Right ventricle myocardium inferior (tissue), 1 donor: Measurements from ENCODE around the gene NOP53. TPM values are rescaled to one million over a fixed set of nuclear protein-coding genes. Genes with fewer than 3 reads are reported as not detected.

Experiments
- ATAC-seq: fragments of 200-7000 bp; cut with Tn5 transposase; one replicate; pipeline ENCODE4 v1.9.1; 2020; ENCODE audit warnings: mild to moderate bottlenecking, moderate library complexity
- DNase-seq: peaks from one replicate; pipeline ENCODE4 v3.0.0; 2021; ENCODE audit errors: missing footprints
- intact Hi-C: fragments of 100-400 bp; cut with DNase I; formaldehyde crosslinking; loops from one replicate; pipeline ENCODE4 v1.11.0; 2022
- long read RNA-seq: library from polyadenylated mRNA; unstranded; transcript quantifications from one replicate; pipeline ENCODE4 v2.0.0, GENCODE V29; 2021
- total RNA-seq: library from RNA; stranded (reverse); fragmentation: NEBNext Ultra II Directional; extraction: Animal tissue kit (Norgen Biotek cat#: 25700); gene quantifications from one replicate; pipeline ENCODE4 v1.2.1, GENCODE V29; 2021
- donor health status: DM: no; HTN: yes; CAD: no; lungs with severe emphysema.

NOP53 gene
- total RNA-seq: 172 TPM
- long read RNA-seq, transcript NOP53-206 (2 exons, 265 nt): minor isoform, 31 of 199 reads
- long read RNA-seq, transcript NOP53-201 (13 exons, 1,528 nt): major isoform, 149 of 199 reads
- long read RNA-seq, partial matches to known transcripts: 18 of 199 reads
- long read RNA-seq, other reads (novel, unspliced or antisense): 1 of 199 reads

DNA sequence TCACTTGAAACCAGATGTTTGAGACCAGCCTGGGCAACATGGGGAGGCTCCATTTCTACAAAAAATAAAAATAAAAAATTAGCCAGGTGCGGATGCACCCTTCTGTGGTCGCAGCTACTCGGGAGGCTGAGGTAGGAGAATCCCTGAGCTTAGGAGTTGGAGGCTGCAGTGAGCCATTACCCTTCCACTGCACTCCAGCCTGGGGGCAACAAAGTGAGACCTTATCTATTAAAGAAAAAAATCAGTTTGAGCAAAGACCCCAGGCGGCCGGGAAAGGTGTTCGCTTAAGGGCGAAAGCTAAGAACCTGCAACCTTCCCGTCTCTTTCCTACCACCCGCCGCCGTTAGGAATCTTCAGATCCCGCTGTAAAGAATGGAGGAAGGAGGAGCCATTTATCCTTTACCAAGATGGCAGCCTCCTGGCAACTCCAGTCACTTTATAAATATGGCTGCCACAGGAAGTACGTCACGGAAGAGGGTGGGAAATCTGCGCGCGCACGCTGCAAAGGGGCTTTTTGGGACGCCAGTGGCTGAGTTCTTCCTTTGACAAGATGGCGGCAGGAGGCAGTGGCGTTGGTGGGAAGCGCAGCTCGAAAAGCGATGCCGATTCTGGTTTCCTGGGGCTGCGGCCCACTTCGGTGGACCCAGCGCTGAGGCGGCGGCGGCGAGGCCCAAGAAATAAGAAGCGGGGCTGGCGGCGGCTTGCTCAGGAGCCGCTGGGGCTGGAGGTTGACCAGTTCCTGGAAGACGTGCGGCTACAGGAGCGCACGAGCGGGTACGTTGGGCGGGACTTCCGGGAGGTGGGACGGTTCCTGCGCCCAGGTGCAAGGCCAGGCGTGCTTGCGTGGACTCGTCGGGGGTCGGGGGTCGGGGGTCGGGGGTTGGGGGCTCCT, at the start of gene NOP53:
TSS of gene NOP53 (plus strand) at position 537 of the 892 bp plus-strand sequence. CDS start at position 551, 14 bp downstream.
- ATAC-seq (peak; percentile 62), DNase-seq (peak; percentile 98)
- intact Hi-C loops: loop anchor here (5.0 kb wide), 1 partner anchor 37 kb away; no protein-coding TSS in a partner anchor

DNA sequence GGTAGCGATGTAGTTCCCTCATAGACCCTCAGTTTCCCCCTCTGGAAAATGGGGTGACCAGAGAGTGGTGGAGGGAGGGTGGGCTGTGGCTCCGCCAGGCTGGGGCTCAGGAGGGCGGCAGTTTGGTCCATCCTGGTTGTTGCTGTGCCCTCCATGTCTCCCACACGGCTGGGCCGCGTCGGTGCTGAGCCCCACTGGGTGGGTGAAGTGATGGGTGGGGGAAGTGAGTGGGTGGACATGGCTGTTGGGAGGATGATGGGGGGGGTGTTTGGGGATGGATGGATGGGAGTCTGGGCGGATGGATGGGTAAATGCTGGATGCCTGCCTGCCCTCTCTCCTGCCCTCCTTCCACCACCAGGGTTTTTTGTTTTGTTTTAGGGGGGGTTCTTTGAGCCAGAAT, 48.7 kb upstream of the NOP53 start:
- intact Hi-C loops: loop anchor here (5.0 kb wide), 2 partner anchors 89 to 179 kb away; partner anchors contain the start of genes BICRA and NAPA

DNA sequence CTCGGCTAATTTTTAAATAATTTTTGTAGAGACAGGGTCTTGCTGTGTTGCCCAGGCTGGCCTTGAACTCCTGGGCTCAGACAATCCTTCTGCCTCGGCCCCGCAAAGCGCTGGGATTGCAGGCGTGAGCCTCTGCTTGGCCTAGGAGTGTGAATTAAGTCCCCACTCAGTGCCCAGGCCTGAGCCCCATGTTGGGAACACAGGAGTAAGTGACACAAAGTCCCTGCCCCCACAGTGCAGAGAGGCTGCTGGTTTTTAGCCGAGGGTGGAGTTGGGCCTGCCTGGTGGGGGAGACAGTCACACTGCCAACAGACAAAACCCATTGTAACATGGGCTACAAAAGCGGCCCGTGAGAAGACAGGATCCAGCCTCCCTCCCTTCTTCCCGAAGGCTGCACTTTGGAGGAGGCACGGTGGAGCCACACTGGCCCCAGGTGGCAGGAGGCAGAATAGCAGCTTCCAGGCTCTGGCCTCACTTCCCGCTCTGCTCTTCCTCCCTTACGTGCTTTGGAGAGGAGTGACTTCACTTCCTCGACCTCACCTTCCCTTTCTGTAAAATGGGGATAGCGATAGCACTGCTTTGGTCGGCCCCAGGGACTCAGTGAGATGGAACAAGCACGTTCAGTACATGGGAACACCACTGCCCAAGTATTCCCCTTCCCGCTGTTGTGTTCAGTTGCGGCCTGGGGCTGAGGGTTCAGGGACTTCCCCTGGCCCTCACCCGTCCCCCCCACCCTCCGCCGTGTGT, 47.3 kb upstream of the NOP53 start:
- peak; percentile 85 for DNase-seq
- ATAC-seq: peak; percentile 89
- intact Hi-C loops: loop anchor here (1.0 to 5.0 kb wide), 3 partner anchors 91 to 262 kb away; partner anchors contain the start of genes BICRA and NAPA

More for the DNA sequence above, 48.7 kb upstream of the NOP53 start:
- no peak for ATAC-seq
- DNase-seq: no peak

DNA sequence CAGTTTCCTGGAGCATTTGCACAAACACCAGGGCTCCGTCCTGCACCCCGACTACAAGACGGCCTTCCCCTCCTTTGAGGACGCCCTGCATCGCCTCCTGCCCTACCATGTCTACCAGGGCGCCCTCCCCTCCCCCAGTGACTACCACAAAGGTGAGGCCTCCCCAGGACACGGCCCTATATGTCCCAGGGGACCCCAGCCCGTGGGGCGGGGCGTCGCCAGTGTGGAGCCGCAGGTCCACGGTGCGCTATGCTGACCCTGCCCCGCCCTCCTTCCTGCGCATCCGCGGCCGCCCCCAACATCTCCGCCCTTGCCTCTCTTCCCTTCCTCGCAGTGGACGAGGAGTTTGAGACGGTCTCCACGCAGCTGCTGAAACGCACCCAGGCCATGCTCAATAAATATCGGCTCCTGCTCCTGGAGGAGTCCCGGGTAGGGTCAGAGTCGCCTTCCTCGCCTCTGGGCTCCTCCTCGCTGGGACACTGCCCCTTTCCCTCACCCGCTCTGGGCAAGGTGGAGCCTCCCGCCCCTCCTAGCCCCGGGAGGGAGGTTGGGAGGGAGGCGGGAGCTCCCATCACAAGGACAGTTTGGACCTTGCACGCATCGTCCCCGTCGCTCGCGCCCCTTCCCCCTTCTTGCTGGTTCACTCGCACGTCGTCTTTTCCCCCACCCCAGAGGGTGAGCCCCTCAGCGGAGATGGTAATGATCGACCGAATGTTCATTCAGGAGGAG, 46.6 kb upstream of the NOP53 start:
- ATAC-seq (no peak), DNase-seq (no peak)
- intact Hi-C loops: loop anchor here (1.0 to 5.0 kb wide), 3 partner anchors 91 to 262 kb away; partner anchors contain the start of genes BICRA and NAPA

DNA sequence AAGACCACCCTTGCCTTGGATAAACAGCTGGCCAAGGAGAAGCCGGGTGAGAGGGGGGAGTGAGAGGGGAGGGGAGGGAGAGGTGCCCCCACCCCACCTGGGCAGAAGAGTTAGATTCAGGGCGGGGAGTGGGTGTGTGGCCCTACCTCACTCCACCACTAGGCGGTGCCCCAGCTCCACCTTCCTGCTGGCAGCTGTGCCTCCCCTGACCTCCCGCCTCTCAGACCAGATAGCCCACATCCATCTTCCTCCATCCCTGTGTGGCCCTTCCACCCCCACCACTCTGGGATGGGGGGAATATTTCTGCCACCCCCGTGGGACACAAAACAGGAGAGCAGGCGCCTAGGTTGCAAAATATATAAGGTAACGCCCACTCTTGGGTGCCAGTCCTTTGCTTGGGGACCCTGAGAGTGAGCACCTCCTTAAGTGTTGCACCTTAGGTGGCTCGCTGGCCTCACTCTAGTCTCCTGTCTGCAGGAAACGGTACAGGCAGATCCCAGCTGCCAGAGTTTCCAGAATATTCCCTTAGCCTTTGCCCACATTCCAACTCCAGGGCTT, 45.9 kb upstream of the NOP53 start:
- intact Hi-C loops: loop anchor here (5.0 kb wide), 2 partner anchors 92 to 182 kb away; partner anchors contain the start of genes BICRA and NAPA
- ATAC-seq (peak; percentile 37), DNase-seq (no peak)

DNA sequence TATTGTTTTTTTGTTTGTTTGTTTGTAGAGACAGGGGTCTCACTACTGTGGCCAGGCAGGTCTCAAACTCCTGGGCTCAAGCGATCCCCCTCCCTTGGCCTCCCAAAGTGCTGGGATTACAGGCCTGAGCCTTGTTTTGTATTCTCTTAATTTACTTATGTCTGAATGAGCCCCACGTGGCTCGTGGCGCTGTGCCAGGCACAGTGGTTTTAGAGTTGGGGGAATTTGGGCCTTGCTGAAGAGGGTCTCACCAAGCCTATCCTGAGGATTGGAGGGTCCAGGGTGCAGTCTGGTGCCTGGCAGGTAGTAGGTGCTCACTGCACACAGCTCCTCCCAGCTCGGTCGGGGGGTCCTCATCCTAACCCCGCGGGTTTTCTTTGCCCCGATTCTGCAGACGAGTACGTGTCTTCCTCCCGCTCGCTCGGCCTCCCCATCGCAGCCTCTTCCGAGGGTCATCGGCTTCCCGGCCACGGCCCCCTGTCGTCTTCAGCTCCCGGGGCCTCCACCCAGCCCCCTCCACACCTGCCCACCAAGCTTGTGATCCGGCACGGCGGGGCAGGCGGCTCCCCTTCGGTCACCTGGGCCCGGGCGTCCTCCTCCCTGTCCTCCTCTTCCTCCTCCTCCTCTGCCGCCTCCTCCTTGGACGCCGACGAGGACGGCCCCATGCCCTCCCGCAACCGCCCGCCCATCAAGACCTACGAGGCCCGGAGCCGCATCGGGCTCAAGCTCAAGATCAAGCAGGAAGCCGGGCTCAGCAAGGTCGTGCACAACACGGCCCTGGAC, 44.2 kb upstream of the NOP53 start:
- intact Hi-C loops: loop anchor here (10.0 kb wide), 1 partner anchor 426 kb away; the partner anchor contains the start of gene INAFM1
- ATAC-seq (no peak), DNase-seq (no peak)

DNA sequence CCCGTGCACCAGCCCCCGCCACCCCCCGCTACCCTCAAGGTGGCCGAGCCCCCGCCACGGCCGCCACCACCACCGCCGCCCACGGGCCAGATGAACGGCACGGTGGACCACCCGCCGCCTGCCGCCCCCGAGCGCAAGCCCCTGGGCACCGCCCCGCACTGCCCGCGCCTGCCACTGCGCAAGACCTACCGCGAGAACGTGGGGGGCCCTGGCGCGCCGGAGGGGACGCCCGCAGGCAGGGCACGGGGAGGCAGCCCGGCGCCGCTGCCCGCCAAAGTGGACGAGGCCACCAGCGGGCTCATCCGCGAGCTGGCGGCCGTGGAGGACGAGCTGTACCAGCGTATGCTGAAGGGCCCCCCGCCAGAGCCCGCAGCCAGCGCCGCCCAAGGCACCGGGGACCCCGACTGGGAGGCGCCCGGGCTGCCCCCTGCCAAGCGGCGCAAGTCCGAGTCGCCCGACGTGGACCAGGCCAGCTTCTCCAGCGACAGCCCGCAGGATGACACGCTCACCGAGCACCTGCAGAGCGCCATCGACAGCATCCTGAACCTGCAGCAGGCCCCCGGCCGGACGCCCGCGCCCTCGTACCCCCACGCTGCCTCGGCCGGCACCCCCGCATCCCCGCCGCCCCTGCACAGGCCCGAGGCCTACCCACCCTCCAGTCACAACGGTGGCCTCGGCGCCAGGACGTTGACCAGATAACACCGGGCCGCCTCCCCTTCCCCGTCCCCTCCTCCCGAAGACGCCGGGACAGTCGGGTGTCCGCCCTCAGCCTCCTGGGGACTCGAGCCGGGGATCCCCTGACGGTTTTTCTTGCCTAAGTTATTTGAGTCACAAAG, 43.4 kb upstream of the NOP53 start:
- intact Hi-C loops: loop anchor here (10.0 kb wide), 1 partner anchor 427 kb away; the partner anchor contains the start of gene INAFM1
- DNase-seq (no peak), ATAC-seq (no peak)

DNA sequence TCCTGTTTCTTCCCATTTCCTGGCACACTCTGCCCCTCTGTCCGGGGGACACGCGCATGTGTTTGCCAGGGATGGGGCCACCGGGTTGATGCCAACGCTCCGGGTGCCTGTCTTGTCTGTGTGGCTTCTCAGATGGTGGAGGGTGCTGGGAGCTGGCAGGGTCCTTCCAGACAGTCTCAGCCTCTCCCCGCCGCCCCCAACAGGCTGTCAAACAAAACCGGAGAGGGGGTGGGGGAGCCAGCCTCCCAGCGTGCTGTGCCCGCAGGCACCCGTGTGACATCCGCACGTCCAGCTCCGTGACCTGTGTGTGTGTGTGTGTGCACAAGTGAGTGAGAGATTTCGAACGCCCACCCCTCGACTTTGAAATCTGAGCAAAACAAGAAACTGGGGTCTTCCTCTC, 42.7 kb upstream of the NOP53 start:
- ATAC-seq: no peak

DNA sequence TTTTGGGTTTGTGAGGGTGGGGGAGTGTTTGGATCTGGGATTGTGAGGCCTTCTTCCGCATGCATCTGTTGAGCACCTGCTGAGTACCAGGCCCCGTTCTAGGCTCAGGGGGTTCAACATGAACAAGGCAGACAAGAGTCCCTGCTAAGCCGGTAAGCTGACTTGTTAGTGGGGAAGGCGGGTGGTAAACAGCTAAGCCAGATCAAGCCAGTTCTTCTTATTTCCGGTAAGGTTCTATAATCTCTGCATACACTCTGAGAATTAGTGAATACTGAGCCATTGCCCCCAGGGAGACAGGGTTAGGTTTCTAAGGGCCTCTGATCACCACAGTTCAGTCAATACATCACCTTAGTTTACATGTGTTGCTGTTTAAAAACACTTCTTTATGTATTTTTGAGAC, 42.0 kb upstream of the NOP53 start:
- intact Hi-C loops: loop anchor here (10.0 kb wide), 1 partner anchor 428 kb away; the partner anchor contains the start of gene INAFM1
- ATAC-seq (no peak), DNase-seq (no peak)

More for the DNA sequence above, 42.7 kb upstream of the NOP53 start:
- DNase-seq: no peak
- intact Hi-C loops: loop anchor here (10.0 kb wide), 1 partner anchor 428 kb away; the partner anchor contains the start of gene INAFM1

DNA sequence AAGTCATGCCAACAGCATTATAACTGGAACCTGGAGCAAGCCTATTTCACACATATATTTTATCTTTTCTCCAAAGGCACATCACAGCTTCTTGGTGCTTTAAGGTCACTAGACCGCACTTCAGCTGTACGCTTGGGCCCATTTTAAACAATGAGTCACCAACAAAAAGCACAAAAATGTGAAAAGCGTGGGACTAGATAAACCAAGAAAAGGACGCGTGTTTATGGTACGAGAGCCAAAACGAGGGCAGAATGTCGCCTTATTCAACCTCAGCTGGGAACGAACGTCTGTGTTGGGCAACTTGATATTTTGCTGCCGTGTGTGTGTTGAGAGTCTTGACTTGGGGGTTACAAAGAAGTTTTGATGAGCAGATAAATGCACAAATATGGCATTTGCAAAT, 41.3 kb upstream of the NOP53 start:
- DNase-seq (no peak), ATAC-seq (no peak)
- intact Hi-C loops: loop anchor here (10.0 kb wide), 1 partner anchor 429 kb away; the partner anchor contains the start of gene INAFM1

DNA sequence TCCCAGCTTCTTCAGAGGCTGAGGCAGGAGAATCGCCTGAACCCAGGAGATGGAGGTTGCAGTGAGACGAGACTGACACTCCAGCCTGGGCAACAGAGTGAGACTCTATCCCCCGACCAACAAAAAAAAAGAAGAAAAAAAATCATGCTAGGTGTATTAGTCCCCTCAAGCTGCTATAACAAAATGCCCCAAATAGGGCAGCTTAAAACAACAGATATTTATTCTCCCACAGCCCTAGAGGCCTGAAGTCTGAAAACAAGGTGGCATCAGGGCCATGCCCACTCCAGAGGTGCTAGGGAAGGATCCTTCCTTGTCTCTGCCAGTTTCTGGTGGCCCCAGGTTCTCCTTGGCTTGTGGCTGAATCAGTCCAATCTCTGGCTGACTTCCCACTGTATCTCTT, 40.7 kb upstream of the NOP53 start:
- intact Hi-C loops: loop anchor here (10.0 kb wide), 1 partner anchor 430 kb away; the partner anchor contains the start of gene INAFM1
- DNase-seq: no peak
- ATAC-seq: no peak

DNA sequence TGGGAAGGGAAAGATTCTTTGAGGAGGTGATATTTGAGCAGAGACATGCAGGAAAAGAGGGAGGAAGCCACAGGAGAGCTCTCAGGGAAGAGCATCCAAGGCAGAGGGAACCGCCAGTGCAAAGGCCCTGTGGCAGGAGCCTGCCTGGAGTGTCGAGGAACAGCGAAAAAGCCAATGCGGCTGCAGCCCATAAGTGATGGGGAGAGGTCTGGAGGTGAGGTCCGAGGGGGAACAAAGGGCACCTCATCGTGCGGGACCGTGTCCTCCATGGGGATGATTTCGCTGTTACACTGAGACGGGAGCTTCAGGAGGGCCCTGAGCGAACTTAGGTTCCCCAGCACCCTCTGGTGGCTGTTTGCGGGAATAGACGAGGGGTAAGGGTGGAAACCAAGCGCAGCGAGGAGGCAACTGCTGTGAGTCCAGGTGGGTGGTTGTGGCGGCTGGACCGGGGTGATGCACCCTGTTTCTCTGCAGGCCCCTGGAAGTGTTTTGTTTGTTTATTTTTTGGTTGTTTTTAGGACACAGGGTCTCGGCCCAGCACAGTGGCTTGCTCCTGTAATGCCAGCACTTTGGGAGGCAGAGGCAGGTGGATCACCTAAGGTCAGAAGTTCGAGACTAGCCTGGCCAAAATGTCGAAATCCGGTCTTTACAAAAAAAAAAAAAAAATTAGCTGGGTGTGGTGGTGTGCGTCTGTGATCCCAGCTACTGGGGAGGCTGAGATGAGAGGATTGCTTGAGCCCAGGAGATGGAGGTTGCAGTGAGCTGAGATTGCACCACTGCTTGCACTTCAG, 38.0 kb upstream of the NOP53 start:
- intact Hi-C loops: loop anchor here (1.0 to 10.0 kb wide), 2 partner anchors 271 to 433 kb away; partner anchors contain the start of gene INAFM1
- peak; percentile 76 for ATAC-seq
- DNase-seq: no peak

DNA sequence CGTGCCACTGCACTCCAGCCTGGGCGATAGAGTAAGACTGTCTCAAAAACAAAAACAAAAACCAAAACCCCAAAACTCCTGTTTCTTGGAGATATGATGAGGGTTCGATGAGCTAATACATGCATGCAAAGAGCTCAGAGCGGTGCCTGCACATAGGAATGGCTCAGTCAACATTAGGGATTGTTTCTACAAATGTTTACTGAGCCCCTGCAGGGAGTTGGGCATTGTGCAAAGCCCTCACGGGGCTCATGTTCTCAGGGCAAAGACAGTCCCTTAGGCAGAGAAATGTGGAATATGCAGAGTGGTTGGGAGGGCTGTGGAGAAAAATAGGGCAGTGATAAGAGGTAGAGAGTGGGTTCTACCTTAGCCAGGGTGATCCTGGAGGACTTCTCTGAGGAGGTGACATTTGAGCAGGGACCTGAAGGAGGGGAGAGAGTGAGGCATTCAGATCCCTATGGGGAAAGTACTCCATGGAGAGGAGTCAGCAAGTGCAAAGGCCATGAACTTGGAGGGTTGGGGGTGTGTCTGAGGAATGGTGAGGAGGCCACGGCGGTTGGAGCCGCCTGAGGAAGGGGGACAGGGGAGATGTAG, 33.6 kb upstream of the NOP53 start:
- DNase-seq (no peak), ATAC-seq (no peak)
- intact Hi-C loops: loop anchor here (2.0 kb wide), 1 partner anchor 77 kb away; no protein-coding TSS in a partner anchor
